Heart right ventricle (tissue), 16 donors: Measurements from ENCODE around the gene MLC1. TPM values are rescaled to one million over a fixed set of nuclear protein-coding genes. Genes with fewer than 3 reads are reported as not detected.
A peak's percentile ranks its signal among the peaks of the same experiment; 100 is the strongest.

Source experiments
- ATAC-seq, 8 donors: fragments of 200-7000 bp; cut with Tn5 transposase; one replicate each; pipeline ENCODE4 v1.9.1; 2020; ENCODE audit warnings: mild to moderate bottlenecking in 8 of 8, moderate library complexity in 8 of 8, moderate number of reproducible peaks in 1 of 8
- DNase-seq, 2 donors: peaks; one replicate each; pipeline ENCODE4 v3.0.0-alpha.2; 2020
- H3K27ac ChIP-seq, 10 donors: fragments of 200-600 bp; sonication (generic) in 2 of 10; one replicate each; pipeline versions ENCODE4 v1.5.0 to v1.8.0; 2020 to 2022; ENCODE audit warnings: mild to moderate bottlenecking in 3 of 10
- H3K27me3 ChIP-seq, 7 donors: fragments of 200-600 bp; one replicate each; pipeline ENCODE4 v1.8.0; 2021 to 2022; ENCODE audit warnings: mild to moderate bottlenecking in 2 of 7
- H3K36me3 ChIP-seq, 9 donors: fragments of 200-600 bp; sonication (generic) in 1 of 9; one replicate each; pipeline versions ENCODE4 v1.5.0 to v1.8.0; 2020 to 2022; ENCODE audit warnings: mild to moderate bottlenecking in 2 of 9
- H3K4me1 ChIP-seq, 9 donors: fragments of 200-600 bp; sonication (generic) in 1 of 9; one replicate each; pipeline versions ENCODE4 v1.5.0 to v1.8.0; 2020 to 2022; ENCODE audit warnings: mild to moderate bottlenecking in 4 of 9
- H3K4me3 ChIP-seq, 10 donors: fragments of 200-600 bp; sonication (generic) in 2 of 10; one replicate each; pipeline versions ENCODE4 v1.5.0 to v1.8.0; 2020 to 2022; ENCODE audit warnings: mild to moderate bottlenecking in 7 of 10, moderate library complexity in 2 of 10
- H3K9me3 ChIP-seq, 11 donors: fragments of 200-600 bp in 10 of 11; sonication (generic) in 2 of 11; one replicate each; pipeline versions ENCODE4 v1.5.0 to v1.8.0; 2013 to 2022; ENCODE audit warnings: mild to moderate bottlenecking in 2 of 11, control low read depth in 1 of 11, moderate library complexity in 1 of 11
- WGBS, 2 donors: extraction: QIAGEN DNeasy Blood & Tissue Kit; methylation state at CpG; one replicate each; pipeline ENCODE4 v1.1.7; 2013; ENCODE audit warnings: inconsistent platforms in 1 of 2; 5-methylcytosine and 5-hydroxymethylcytosine counted together
- intact Hi-C, 10 donors: fragments of 100-400 bp; cut with DNase I; formaldehyde crosslinking; loops; one replicate each; pipeline versions ENCODE4 v1.11.1 to v1.14.2; 2022
- polyA plus RNA-seq, 2 donors: library from polyadenylated mRNA; stranded (reverse); fragments of 200-250 nt; gene quantifications; one replicate each; pipeline ENCODE4 v1.2.3, GENCODE V29; 2013
- total RNA-seq, 10 donors: library from RNA; stranded (reverse); fragmentation: NEBNext Ultra II Directional in 3 of 10; extraction: Animal tissue kit (Norgen Biotek cat#: 25700) in 3 of 10; gene quantifications; one replicate each; pipeline versions ENCODE4 v1.2.1 to v1.2.4, GENCODE V29; 2021 to 2023
- TF ChIP-seq, protein P1 (sequence below), 9 donors: fragments of 200-600 bp; sonication (generic) in 2 of 9; IDR thresholded peaks; one replicate each; pipeline versions ENCODE4 v1.5.0 to v1.8.0; 2021 to 2022; ENCODE audit warnings: antibody characterized with exemption in 9 of 9, mild to moderate bottlenecking in 5 of 9, moderate library complexity in 1 of 9
- donor health status: Arrhythmogenic right ventricular cardiomyopathy.
- donor health status: ischemic (EF 13 %, LVEDD 7.1; RV severe dilation, severe dysfunction).
- donor health status: healthy with polysubstance abuse.
- donor health status: DM: no; HTN: yes; CAD: no.
- donor health status: DM: no; HTN: no; CAD: no.
- donor health status: ischemic (EF 25% LVEDD 6.9; RV normal size, moderate dysfunction).
- donor health status: ischemic (EF 25% LVEDD 5.7; RV mildly dilated, moderate dysfunction).
- donor health status: healthy.
- donor health status: DM: yes; HTN: yes; CAD: no.
- donor health status: Ischemic cardiomyopathy.
- donor health status: ischemic (EF 35%, LVEDD 5.7; RV mildly dilated, moderate dysfunction).
- donor health status: nonischemic (EF 11% LVEDD 7.7; RV severe dilation, severe dysfunction).
- donor health status: DM: yes; HTN: yes; CAD: no.
- donor health status: PGD.
- donor health status: ischemic (EF 29% LVEDD 5.4; RV normal size, mild dysfunction).
- donor health status: nonischemic (EF 23%, LVEDD 6.1; RV moderate dilation, normal function).

The MLC1 gene
- total and polyA plus RNA-seq, 12 donors, result 0.03 to 1.6 (median 0.22) TPM; not detected in 4

DNA sequence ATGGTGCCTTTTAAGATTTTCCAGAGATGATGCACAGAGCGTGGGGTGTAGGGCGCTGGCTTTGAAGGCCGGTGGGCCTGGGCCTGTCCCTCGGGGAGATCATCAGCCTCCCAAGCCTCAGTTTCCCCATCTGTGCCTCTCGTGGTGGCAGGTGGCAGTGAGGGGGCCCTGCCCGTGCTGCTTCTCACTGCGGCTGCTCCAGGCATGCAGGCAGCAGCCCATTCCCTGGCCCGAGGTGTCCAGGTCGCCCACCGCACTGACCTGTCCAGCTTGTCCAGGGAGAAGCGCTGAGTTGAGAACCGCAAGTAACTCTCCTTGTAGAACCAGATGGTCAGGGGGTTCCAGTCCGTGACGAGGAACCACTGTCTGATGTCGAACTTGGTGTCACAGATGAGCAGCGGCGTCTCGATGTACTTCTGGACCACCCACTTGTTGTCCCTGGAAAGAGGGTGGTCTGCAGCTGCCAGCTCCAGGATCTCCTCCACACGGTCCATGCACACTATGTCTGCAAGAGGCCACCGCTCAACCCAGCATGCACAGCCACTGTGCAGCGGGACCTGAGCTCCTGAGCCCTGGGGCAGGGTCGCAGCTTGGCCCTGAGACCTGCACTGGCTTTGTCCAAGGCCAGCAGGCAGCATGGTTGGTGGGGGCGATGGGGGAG, 52.2 kb downstream of the MLC1 start:
- 88 to 89% methylated on average over 23 of the region's 23 CpGs for WGBS, 2 donors

DNA sequence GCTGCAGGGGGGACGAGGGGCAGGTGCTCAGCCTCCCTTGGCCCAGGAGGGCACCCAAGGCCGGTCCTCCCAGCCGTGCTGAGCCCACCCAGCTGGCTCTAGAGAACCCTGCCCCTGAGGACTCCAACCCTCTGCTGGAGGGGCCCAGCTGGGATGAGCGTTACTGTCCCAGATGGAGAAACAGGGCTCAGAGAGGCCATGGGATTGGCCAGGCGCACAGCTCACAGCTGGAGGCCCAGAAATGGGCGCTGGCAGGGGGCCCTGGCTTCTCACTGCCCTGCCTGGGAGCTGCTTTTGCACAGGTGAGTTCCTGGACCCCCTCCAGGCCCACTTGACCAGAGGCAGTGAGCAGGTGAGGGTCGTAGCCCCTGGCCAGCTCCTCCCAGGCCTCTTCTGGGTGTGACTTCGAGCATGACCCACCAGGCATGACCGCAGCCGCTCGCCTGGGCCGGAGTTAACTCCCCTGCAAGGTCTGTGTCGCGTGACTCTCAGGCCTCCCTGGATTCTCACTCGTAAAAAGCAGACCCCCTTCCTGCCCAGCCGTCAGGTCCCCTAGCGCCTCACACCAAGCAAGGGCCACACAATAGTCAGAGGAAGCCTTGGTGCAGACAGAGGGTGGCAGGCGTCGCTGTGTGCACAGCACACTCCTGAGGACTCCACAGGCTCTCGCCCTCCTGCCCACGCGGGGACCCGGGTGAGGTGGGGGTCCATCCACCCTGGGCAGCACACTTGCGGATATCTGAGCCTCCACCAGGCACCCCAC, 52.9 kb downstream of the MLC1 start:
- H3K36me3 ChIP-seq, result no peaks in the 10 kb centered on the region
- TF ChIP-seq, protein P1, sequence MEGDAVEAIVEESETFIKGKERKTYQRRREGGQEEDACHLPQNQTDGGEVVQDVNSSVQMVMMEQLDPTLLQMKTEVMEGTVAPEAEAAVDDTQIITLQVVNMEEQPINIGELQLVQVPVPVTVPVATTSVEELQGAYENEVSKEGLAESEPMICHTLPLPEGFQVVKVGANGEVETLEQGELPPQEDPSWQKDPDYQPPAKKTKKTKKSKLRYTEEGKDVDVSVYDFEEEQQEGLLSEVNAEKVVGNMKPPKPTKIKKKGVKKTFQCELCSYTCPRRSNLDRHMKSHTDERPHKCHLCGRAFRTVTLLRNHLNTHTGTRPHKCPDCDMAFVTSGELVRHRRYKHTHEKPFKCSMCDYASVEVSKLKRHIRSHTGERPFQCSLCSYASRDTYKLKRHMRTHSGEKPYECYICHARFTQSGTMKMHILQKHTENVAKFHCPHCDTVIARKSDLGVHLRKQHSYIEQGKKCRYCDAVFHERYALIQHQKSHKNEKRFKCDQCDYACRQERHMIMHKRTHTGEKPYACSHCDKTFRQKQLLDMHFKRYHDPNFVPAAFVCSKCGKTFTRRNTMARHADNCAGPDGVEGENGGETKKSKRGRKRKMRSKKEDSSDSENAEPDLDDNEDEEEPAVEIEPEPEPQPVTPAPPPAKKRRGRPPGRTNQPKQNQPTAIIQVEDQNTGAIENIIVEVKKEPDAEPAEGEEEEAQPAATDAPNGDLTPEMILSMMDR (IDR thresholded peaks at IDR 0.05), result no peak
- no peaks in the 10 kb centered on the region for H3K9me3 ChIP-seq
- H3K27ac ChIP-seq, result no peak overlapping the region
- intact Hi-C loops, result loop anchor here in 7 of 10 donors (5.0 to 10.0 kb wide), 3 partner anchors 40 to 267 kb away; no protein-coding TSS in a partner anchor
- H3K4me1 ChIP-seq, result peaks cover 0 to 9% (median 5%) of the 10 kb centered on the region in 9 donors
- ATAC-seq (no peak), DNase-seq (no peak)
- peaks cover 0 to 68% (median 37%) of the 10 kb centered on the region in 7 donors for H3K27me3 ChIP-seq
- WGBS, 2 donors, result 82 to 83% methylated on average over 24 of the region's 24 CpGs
- no peak overlapping the region for H3K4me3 ChIP-seq

More for the DNA sequence above, 52.2 kb downstream of the MLC1 start:
- Histone ChIP-seq H3K27me3 (peaks cover 0 to 61% (median 31%) of the 10 kb centered on the region in 7 donors), H3K27ac (no peak overlapping the region), H3K36me3 (no peaks in the 10 kb centered on the region), H3K4me1 (peaks cover 0 to 9% (median 5%) of the 10 kb centered on the region in 9 donors), H3K9me3 (peaks cover 0 to 5% (median 0%) of the 10 kb centered on the region in 11 donors), H3K4me3 (no peak overlapping the region)
- ATAC-seq, result no peak
- no peak for DNase-seq
- intact Hi-C loops, result loop anchor here in 7 of 10 donors (5.0 to 10.0 kb wide), 3 partner anchors 41 to 268 kb away; no protein-coding TSS in a partner anchor
- TF ChIP-seq, protein P1 (IDR thresholded peaks at IDR 0.05), result no peak

DNA sequence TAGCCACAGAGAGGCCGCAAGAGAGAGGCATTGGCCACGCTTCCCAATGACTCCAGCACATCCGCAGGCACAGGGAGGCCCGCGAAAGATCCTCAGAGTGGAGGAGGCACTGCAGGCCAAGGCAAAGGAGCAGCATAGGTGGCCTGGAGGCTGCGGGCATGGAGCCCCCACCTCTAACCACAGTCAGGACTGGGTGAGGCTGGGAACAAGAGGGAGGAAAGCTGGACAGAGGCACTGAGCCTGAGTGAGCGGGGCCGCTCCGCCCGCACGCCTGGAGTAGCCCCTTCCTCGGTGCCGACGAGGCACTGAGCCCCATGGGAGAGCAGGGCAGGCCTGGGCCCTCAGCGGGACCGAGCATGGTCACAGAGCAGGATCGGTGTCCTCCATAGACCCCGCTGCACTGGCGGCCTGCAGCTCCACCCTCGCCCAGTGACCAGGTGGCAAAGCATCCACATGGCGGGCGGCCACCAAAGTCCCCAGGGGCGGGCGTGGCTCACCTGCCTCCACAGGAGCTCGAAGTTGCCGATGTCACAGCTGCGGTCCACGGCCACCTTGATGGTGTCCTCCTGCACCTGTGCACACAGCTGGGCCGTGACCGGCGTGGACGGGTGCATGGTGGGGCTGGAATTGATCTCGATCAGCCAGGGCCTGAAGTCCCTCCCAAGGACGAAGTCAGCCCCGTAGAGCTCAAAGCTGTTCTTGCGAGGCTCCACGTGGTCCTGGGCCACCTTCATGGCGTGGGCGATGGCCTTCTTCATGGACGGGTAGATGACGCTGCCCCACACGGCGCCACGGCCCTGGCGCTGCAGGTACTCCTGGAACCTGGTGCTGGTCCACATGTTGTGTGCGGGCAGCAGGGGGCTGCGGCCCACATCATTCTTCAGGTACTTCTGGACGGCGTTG, 53.8 kb downstream of the MLC1 start:
- DNase-seq, result no peak
- TF ChIP-seq, protein P1 (IDR thresholded peaks at IDR 0.05), result no peak

More for the DNA sequence above, 53.8 kb downstream of the MLC1 start:
- ATAC-seq, result peak in 1 of 8 donors; percentile 23
- intact Hi-C loops, result loop anchor here in 8 of 10 donors (2.0 to 10.0 kb wide), 5 partner anchors 39 to 267 kb away; no protein-coding TSS in a partner anchor
- Histone ChIP-seq H3K4me1 (peaks cover 0 to 9% (median 5%) of the 10 kb centered on the region in 9 donors), H3K36me3 (no peaks in the 10 kb centered on the region), H3K27ac (no peak overlapping the region), H3K9me3 (no peaks in the 10 kb centered on the region), H3K4me3 (no peak overlapping the region), H3K27me3 (peaks cover 0 to 75% (median 45%) of the 10 kb centered on the region in 7 donors)
- WGBS, 2 donors, result 88% methylated on average over 49 of the region's 49 CpGs
